Fibroblast of lung (primary cell): ENCODE results near the gene MAGI2.

Source experiments
- EZH2 ChIP-seq: IDR thresholded peaks from 2 replicates; pipeline ENCODE4 v1.5.1; 2012; ENCODE audit warnings: low read length, control low read depth, mild to moderate bottlenecking; ENCODE audit errors: missing control alignments
- TF ChIP-seq, protein P1 (sequence below), 2 donors: IDR thresholded peaks in 1 of 2; conservative IDR thresholded peaks in 1 of 2; 1 replicate in 1 of 2; 2 replicates in 1 of 2; pipeline ENCODE4 v1.5.1; 2011 to 2012; ENCODE audit warnings: low read length in 2 of 2, control low read depth in 1 of 2, inconsistent platforms in 1 of 2, low read depth in 1 of 2, mild to moderate bottlenecking in 1 of 2

- TF ChIP-seq EZH2 = no peak
- TF ChIP-seq, protein P1, sequence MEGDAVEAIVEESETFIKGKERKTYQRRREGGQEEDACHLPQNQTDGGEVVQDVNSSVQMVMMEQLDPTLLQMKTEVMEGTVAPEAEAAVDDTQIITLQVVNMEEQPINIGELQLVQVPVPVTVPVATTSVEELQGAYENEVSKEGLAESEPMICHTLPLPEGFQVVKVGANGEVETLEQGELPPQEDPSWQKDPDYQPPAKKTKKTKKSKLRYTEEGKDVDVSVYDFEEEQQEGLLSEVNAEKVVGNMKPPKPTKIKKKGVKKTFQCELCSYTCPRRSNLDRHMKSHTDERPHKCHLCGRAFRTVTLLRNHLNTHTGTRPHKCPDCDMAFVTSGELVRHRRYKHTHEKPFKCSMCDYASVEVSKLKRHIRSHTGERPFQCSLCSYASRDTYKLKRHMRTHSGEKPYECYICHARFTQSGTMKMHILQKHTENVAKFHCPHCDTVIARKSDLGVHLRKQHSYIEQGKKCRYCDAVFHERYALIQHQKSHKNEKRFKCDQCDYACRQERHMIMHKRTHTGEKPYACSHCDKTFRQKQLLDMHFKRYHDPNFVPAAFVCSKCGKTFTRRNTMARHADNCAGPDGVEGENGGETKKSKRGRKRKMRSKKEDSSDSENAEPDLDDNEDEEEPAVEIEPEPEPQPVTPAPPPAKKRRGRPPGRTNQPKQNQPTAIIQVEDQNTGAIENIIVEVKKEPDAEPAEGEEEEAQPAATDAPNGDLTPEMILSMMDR (conservative IDR thresholded peaks at IDR 0.05 in 1 of 2, IDR thresholded peaks at IDR 0.05 in 1 of 2; ENCODE audit: low read depth in 1 of 2, low read length in 2 of 2) = no peak
Measured at GRCh38 chr7:78141522-78142281, 1311.8 kb downstream of the MAGI2 start.
